Stomach (tissue), 4 donors: ENCODE results near the gene LGI2.

Source experiments
- CTCF ChIP-seq, 7 experiments: fragments of 450-650 bp in 4 of 7; fragments of 200-600 bp in 3 of 7; sonication (generic) in 3 of 7; IDR thresholded peaks; one replicate each; pipeline ENCODE4 v1.5.1; 2016 to 2019; ENCODE audit warnings: antibody characterized with exemption in 7 of 7, control low read depth in 2 of 7, mild to moderate bottlenecking in 1 of 7
- EP300 ChIP-seq: sonication (generic); formaldehyde crosslinking; IDR thresholded peaks from one replicate; pipeline ENCODE4 v1.6.1; 2017; ENCODE audit warnings: antibody characterized with exemption
- POLR2AphosphoS5 ChIP-seq, 3 donors: sonication (generic); formaldehyde crosslinking; IDR thresholded peaks; one replicate each; pipeline ENCODE4 v1.6.1; 2016; ENCODE audit warnings: antibody characterized with exemption in 3 of 3

- TF ChIP-seq EP300 (no peak), CTCF (IDR thresholded peaks at IDR 0.05) (no peak), POLR2AphosphoS5 (IDR thresholded peaks at IDR 0.05) (no peak)
Observed at GRCh38 chr4:24995346-24995919, 35.3 kb downstream of the LGI2 start.
